Esophagus (tissue), 2 donors: ENCODE results near the gene PROCR. TPM values are rescaled to one million over a fixed set of nuclear protein-coding genes. Genes with fewer than 3 reads are reported as not detected.
A peak's percentile ranks its signal among the peaks of the same experiment; 100 is the strongest.

Experiments used
- H3K27ac ChIP-seq, 2 donors: one replicate each; pipeline ENCODE4 v1.5.1; 2013; ENCODE audit warnings: low read depth in 2 of 2, mild to moderate bottlenecking in 2 of 2, inconsistent platforms in 1 of 2, low read length in 1 of 2, moderate library complexity in 1 of 2
- H3K27me3 ChIP-seq, 2 donors: one replicate each; pipeline ENCODE4 v1.6.1; 2013; ENCODE audit warnings: low read length in 2 of 2, control low read depth in 1 of 2, mild to moderate bottlenecking in 1 of 2; ENCODE audit not compliant: insufficient read depth in 2 of 2, control insufficient read depth in 1 of 2
- H3K36me3 ChIP-seq, 2 donors: one replicate each; pipeline ENCODE4 v1.6.1; 2013; ENCODE audit warnings: low read length in 1 of 2; ENCODE audit not compliant: control insufficient read depth in 2 of 2, insufficient read depth in 2 of 2
- H3K4me1 ChIP-seq, 2 donors: one replicate each; pipeline ENCODE4 v1.6.1; 2013; ENCODE audit warnings: low read length in 1 of 2; ENCODE audit not compliant: control insufficient read depth in 2 of 2, insufficient read depth in 2 of 2
- H3K4me3 ChIP-seq, 2 donors: one replicate each; pipeline ENCODE4 v1.5.1; 2013; ENCODE audit warnings: low read length in 2 of 2, mild to moderate bottlenecking in 2 of 2, low read depth in 1 of 2, moderate library complexity in 1 of 2
- H3K9me3 ChIP-seq, 2 donors: one replicate each; pipeline ENCODE4 v1.6.1; 2013; ENCODE audit warnings: mild to moderate bottlenecking in 2 of 2, low read depth in 1 of 2, low read length in 1 of 2, moderate library complexity in 1 of 2; ENCODE audit not compliant: control insufficient read depth in 2 of 2, insufficient read depth in 1 of 2
- WGBS, 2 donors: extraction: QIAGEN DNeasy Blood & Tissue Kit; methylation state at CpG; one replicate each; pipeline ENCODE4 v1.1.7; 2013; 5-methylcytosine and 5-hydroxymethylcytosine counted together
- polyA plus RNA-seq, 2 donors: library from polyadenylated mRNA; stranded (reverse); fragments of 200-250 nt; gene quantifications; one replicate each; pipeline ENCODE4 v1.2.3, GENCODE V29; 2013
- donor health status: healthy with polysubstance abuse.
- donor health status: Bipolar disorder and iron deficiency.

The PROCR gene
- 1 to 10 TPM; 5.3 to 7.5 TPM for polyA plus RNA-seq

GRCh38 chr20:35171753-35172433 lies at the start of gene PROCR:
Gene PROCR, plus strand, starts transcription at chr20:35172072. Its CDS starts 83 bp downstream, at chr20:35172155.
- WGBS, 2 donors: 3 to 8% methylated on average over 16 of the region's 16 CpGs
- peak within 1 kb of the TSS; percentile 7 to 33 for H3K4me3 ChIP-seq

GRCh38 chr20:35122756-35123405 lies 49.0 kb upstream of the PROCR start:
- 88 to 90% methylated on average over 5 of the region's 5 CpGs for WGBS, 2 donors
- Histone ChIP-seq H3K4me1 (no peaks in the 10 kb centered on the region), H3K27ac (no peak overlapping the region), H3K36me3 (peaks cover 3 to 23% of the 10 kb centered on the region in 2 donors), H3K27me3 (no peaks in the 10 kb centered on the region), H3K9me3 (no peaks in the 10 kb centered on the region), H3K4me3 (no peak overlapping the region)

More at GRCh38 chr20:35171753-35172433, at the start of gene PROCR:
- Histone ChIP-seq H3K9me3 (no peaks in the 10 kb centered on the region), H3K27ac (peak within 1 kb of the TSS; percentile 6 to 19), H3K4me1 (peaks cover 4 to 5% of the 10 kb centered on the region in 2 donors), H3K27me3 (no peaks in the 10 kb centered on the region), H3K36me3 (no peaks in the 10 kb centered on the region)

- Histone ChIP-seq H3K4me1 (no peaks in the 10 kb centered on the region), H3K27me3 (no peaks in the 10 kb centered on the region), H3K9me3 (no peaks in the 10 kb centered on the region), H3K27ac (no peak overlapping the region), H3K4me3 (no peak overlapping the region), H3K36me3 (peaks cover 3 to 19% of the 10 kb centered on the region in 2 donors)
- 87 to 94% methylated on average over 5 of the region's 5 CpGs for WGBS, 2 donors
Observed at GRCh38 chr20:35125753-35126152, 46.1 kb upstream of the PROCR start.

GRCh38 chr20:35129647-35130069 lies 42.2 kb upstream of the PROCR start:
- Histone ChIP-seq H3K9me3 (no peaks in the 10 kb centered on the region), H3K27ac (no peak overlapping the region), H3K27me3 (no peaks in the 10 kb centered on the region), H3K4me1 (no peaks in the 10 kb centered on the region), H3K4me3 (no peak overlapping the region), H3K36me3 (peaks cover 11 to 27% of the 10 kb centered on the region in 2 donors)
- 77 to 79% methylated on average over 2 of the region's 2 CpGs for WGBS, 2 donors

- Histone ChIP-seq H3K36me3 (peaks cover 11 to 26% of the 10 kb centered on the region in 2 donors), H3K27ac (no peak overlapping the region), H3K9me3 (no peaks in the 10 kb centered on the region), H3K4me1 (no peaks in the 10 kb centered on the region), H3K27me3 (no peaks in the 10 kb centered on the region), H3K4me3 (no peak overlapping the region)
- WGBS, 2 donors: 87 to 92% methylated on average over 4 of the region's 4 CpGs
Observed at GRCh38 chr20:35131934-35132333, 39.9 kb upstream of the PROCR start.

GRCh38 chr20:35133031-35133430 lies 38.8 kb upstream of the PROCR start:
- Histone ChIP-seq H3K9me3 (no peaks in the 10 kb centered on the region), H3K27ac (no peak overlapping the region), H3K4me1 (no peaks in the 10 kb centered on the region), H3K27me3 (no peaks in the 10 kb centered on the region), H3K36me3 (peaks cover 19 to 35% of the 10 kb centered on the region in 2 donors), H3K4me3 (no peak overlapping the region)
- 93 to 97% methylated on average over 5 of the region's 5 CpGs for WGBS, 2 donors

GRCh38 chr20:35133735-35134134 lies 38.1 kb upstream of the PROCR start:
- H3K36me3 ChIP-seq: peaks cover 19 to 35% of the 10 kb centered on the region in 2 donors
- 86 to 87% methylated on average over 5 of the region's 5 CpGs for WGBS, 2 donors
- H3K4me1 ChIP-seq: no peaks in the 10 kb centered on the region
- no peak overlapping the region for H3K4me3 ChIP-seq
- no peak overlapping the region for H3K27ac ChIP-seq
- no peaks in the 10 kb centered on the region for H3K9me3 ChIP-seq
- no peaks in the 10 kb centered on the region for H3K27me3 ChIP-seq

- H3K27ac ChIP-seq: no peak overlapping the region
- no peak overlapping the region for H3K4me3 ChIP-seq
- no peaks in the 10 kb centered on the region for H3K4me1 ChIP-seq
- WGBS, 2 donors: 65 to 82% methylated on average over 9 of the region's 9 CpGs
- no peaks in the 10 kb centered on the region for H3K9me3 ChIP-seq
- H3K27me3 ChIP-seq: no peaks in the 10 kb centered on the region
- H3K36me3 ChIP-seq: peaks cover 19 to 35% of the 10 kb centered on the region in 2 donors
Observed at GRCh38 chr20:35134472-35134871, 37.4 kb upstream of the PROCR start.

- H3K9me3 ChIP-seq: no peaks in the 10 kb centered on the region
- WGBS, 2 donors: 80 to 81% methylated on average over 6 of the region's 6 CpGs
- H3K4me3 ChIP-seq: no peak overlapping the region
- no peak overlapping the region for H3K27ac ChIP-seq
- H3K4me1 ChIP-seq: no peaks in the 10 kb centered on the region
- H3K27me3 ChIP-seq: no peaks in the 10 kb centered on the region
- H3K36me3 ChIP-seq: peaks cover 19 to 35% of the 10 kb centered on the region in 2 donors
Observed at GRCh38 chr20:35134880-35135279, 37.0 kb upstream of the PROCR start.
